ENCODE results near the gene DDA1.
A peak's percentile ranks its signal among the peaks of the same experiment; 100 is the strongest.
"Not testable (repeated sequence)": the region's sequence is repeated elsewhere in the genome, so short reads cannot be mapped to it uniquely, and the experiment has no call there.

The DDA1 gene

DNA sequence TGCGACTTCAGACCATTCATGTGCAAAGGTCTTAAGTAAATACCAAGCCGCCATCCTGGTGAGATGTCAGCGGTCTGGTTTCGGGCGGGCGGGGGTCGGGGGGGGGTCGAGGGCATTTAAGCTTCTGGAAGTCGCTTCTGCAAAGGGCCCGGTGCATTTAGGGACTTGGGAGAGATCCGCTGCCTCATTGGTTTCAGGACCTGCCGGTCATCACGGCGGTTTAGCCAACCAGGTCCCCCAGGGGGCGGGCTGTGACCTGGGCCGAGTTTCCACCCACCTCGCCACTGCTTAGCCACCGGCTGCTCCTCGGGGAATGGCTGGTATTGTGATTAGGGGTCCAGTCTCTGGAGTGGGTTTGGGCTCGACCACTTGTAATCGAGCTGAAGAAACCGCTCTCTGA is 19.9 kb upstream of the DDA1 start:
- no peak for DNase-seq

DNA sequence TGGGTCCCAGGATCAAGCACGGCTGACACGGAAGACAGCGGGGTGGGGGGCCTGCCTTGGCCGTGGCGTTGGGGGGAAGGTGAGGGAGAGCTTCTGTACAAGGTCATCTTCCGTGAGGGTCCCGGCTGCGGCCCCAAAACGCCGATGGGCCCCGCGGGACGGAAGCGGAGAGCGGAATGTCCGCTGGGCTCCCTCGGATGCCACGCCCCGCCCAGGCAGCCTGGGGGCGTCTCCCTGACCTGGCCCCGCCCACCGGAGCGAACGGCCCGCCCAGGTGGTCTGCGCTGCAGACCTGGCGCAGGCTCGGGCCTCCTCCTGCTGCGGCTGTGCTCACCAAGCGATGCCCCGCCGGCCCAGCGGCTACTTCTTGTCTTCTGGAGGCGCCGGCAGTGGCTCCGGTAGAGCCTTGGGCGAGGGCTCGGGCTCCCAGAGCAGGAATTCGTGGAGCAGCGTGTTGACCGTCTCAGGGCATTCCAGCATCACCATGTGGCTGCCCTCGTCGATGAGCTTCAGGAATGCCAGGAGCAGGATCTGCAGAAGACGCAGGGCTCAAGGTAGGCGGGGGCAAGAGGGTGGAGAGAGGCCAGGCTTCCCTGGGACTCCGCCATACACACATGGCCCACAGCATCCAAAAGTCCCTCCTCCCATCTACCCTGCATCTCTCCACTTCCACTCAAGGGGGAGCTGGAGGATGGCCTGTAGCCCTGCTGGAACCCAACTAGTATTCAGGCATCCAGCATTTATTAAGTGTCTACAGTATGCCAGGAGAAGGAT is 16.9 kb upstream of the DDA1 start:
- peak in 1 of 2 donors; percentile 52 for DNase-seq

DNA sequence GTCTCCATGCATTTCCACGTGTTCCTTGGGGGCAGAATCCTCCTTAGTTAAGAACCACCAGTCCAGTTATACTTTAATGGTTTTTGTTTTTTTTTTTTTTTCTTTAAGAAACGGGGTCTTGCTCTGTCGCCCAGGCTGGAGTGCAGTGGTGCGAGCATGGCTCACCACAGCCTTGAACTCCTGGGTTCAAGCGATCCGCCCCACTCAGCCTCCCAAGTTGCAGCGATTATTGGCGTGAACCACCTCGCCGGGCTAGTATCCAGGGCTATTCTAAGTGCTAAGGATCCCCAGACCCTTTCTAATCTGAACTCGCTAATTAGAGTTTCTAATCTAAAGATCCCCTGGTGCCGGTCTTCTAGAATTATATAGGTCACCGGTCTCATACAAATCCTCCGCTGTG is 15.8 kb upstream of the DDA1 start:
- no peak for DNase-seq

DNA sequence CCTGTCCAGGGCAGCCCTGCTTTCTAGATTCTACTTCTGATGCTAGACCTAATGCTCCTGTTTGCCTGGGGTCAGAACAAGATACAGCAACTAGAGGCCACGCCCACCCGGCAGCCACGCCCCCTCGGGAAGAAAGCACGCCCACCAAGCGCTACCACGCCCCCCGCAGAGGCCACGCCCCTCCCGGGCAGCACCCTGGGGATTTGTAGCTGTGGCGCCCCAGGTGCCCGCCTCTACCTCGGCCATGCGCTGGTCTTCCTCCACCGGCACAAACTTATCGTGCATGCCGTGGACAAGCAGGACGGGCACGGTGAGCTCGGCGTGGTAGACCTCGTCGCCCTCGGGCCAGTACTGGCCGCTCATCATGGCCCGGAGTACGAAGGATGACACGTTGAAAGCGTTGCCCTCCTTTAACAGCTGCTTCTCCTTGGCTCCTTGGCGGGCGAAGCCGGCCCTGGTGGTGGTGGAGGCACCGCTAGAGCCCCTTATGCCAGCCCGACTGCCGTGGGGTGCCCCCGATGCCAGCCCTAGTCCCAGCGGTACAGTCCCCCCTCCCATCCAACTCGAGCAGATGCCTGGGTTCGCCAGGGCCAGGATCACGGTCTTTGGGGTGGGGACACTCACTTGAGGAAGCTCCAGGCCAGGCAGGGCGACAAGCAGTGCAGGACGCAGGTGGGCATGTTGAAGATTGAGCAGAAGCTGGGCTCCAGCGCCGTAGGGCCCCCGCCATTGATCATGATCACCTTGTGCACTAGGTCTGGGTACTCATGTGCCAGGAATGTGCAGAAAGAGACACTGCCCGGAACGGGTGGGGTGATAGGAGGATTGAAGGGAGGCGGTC is 15.1 kb upstream of the DDA1 start:
- no peak for DNase-seq

DNA sequence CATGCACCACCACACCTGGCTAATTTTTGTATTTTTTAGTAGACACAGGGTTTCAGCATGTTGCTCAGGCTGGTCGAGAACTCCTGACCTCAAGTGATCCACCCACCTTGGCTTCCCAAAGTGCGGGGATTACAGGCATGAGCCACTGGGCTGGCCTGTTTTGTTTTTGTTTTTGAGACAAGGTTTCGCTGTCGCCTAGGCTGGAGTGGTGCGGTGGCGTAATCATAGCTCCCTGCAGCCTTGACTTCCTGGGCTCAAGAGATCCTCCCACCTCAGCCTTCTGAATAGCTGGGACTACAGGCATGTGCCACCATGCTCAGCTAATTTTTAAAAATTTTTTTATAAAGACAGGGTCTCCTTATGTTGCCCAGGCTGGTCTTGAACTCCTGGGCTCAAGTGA is 13.8 kb upstream of the DDA1 start:
- DNase-seq, result not testable (repeated sequence)

DNA sequence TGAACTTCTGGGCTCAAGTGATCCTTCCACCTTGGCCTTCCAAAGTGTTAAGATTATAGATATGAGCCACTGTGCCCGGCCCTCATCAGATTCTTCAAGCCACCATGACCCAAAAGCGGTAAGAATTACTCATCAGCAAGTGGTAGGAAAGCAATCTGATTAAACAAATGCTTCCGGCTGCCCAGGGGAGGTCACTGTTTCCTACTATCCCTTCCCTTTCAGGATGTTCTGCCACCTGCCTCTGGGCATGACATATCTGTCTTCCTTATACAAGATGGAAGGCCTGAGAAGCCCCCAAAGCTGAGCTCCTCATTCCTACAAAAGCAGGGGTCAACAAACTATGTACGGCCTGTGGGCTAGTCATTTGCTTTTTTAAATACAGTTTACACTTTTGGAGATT is 13.1 kb upstream of the DDA1 start:
- DNase-seq, result no peak

DNA sequence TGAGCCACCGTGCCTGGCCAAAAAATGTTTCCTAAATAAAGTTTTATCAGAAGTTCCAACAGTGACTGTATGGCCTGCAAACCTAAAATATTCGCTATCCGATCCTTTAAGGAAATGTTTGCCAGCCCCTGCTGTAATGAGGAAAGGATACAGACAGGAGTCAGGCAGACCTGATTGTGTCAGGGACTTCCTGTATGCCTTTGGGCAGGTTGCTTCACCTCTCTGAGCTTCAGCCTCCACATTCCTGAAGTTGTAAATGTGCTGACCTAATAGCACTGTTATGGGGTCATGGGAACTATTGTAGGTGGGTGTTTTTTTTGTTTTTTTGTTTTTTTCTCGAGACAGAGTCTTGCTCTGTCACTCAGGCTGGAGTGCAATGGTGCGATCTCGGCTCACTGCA is 12.4 kb upstream of the DDA1 start:
- DNase-seq, result no peak

DNA sequence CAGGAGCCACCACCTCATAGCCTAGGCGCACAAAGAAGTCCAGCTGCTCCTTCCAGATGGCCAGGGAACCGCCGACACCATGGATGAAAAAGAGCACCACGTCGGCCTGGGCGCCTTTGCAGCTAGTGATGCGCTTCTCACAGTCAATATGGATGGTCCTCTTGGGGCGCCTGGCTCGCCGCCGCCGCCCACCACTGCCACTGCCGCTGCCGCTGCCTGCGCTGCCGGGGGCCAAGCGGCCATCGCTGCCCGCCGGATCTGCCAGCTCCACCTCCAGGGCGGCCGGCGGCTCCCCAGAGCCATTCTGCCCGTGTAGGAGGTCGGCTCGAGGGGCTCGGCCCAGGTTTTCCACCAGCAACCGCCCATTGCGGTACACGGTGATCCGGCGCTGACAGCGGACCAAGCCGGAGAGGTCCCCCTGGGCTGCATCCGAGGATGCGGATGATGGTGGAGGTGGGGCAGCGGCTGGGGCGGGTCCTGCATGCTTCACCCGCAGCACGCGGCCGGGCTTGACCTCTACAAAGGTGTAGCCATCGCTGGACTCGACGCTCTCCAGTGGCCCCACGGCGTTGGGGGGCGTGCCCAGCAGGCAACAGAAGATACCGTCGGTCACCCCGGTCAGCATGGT is 8.3 kb upstream of the DDA1 start:
- DNase-seq, result no peak

DNA sequence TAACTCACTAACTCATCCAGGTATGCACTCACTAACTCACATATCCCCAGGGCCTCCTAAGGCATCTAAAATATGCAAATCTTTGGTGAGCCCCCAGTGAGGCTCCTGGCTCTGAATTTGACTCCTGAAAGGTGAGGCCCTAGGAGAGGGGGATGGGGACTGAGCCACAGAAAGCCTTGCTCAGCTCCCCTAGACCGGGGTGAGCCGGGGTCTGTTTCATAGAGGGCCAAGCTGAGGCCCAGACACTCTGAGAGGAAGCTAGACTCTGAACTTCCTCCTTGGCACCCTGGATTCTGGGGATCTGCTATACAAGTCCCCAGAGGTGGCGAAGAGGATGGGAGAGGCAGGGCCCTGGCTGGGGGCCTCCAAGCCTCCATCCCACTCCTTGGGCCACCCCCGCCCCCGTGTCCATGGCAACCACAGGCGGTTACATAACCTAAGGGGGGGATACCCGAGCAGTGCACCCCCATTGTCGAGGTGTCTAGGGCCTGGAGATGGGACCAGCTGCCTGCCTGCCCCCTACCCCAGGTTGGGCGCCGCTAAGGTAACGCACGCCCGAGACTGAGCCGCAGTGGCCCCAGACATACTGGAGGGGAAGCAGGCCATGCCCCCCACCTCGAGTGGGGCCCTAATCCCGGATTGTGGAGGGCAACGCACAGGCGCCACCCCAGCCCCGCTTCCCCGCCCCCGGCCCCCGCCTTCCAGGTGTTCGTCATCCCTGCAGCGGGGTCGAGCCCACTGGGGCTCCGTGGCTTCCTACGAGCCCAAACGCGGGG is 6.8 kb upstream of the DDA1 start:
- peak in 1 of 2 donors; percentile 21 for DNase-seq

DNA sequence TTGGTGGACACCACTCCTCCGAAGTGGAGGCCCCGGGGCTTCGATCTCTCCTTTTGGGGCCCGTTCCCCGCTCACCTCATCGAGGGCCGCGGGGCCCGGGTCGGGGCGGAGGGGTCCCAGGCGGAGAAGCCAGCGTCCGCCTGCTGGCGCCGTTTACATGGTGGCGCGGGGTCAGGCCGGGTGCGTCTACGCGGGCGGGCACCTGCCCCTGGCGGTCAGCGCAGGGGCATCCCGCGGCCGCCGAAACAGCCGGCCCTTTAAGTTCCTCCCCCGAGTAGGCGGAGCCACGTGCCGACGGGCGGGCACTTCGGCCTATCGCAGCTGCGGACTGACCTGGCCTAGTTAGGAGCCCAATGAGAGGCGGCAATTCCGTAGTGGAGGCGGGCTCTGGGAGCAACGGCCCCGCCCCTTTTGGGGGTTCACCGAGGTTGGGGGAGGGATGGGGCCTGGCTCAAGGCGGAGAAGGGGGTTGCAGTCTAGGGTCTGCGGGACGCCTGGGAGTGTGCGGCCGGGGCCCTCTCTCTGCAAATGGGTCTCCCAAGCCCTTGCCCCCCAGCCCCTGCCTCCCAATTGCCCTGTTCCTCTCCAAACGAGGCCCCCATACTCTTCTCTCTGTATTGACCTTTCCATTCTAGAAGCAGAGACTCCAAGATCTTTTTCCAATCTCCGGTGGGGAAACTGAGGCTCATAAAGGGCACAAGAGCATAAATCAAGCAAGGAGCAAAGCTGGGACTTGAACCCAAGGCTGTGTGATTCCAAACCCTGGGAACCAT is 6.0 kb upstream of the DDA1 start, which contains the start of gene ABHD8:
TSS of gene ABHD8 (minus strand) at position 259 of the 773 bp plus-strand sequence. CDS start 1,809 bp downstream, outside the sequence.
- DNase-seq, result peak; percentile 79 to 81

DNA sequence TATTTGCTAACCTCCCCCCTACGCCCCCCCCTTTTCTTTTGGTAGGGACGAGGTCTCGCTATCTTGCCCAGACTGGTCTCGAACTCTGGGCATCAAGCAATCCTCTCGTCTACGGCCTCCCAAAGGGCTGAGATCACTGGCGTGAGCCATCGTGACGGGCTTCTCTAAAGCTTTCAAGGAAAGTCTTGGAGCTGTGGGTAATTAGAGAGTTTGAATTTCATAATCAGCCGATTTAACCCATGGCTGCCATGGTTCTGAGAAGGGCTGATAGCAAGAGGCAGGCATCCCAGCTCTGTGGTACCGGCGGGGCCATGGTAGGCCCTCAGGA is 5.5 kb upstream of the DDA1 start:
- no peak for DNase-seq

DNA sequence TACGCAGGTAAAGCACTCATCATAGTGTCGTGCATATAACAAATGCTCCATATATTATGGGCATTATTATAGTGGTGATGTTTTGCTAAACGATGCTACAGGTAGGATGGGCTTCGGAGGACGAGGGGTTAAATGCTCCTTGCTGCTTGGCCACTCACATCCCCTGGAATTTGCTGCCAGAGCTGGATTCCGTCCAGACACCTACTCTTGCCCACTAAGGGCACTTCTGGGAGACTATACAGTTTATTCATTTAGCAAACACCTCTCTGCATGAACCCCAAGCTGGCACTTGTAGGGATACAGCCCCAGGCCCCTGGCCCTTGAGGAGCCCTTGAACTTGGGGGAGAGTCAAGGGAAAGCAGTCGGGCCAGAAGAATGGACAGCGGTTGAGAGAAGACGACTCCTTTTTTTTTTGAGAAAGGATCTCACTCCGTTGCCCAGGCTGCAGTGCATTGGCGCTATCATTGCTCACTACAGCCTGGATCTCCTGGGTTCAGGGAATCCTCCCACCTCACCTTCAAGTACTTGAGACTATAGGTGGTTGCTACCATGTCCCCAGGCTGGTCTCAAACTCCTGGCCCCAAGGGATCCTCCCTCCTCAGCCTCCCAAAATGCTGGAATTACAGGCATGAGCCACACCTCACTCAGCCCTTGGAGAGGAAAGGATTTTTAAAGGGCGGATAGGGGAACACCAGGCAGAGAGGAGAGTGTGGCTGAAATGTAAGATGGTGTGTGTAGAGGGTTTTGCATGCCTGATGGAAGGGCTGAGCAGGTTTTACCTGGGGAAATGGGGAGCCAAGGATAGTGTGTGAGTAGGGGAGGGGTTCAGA is 4.8 kb upstream of the DDA1 start:
- no peak for DNase-seq

DNA sequence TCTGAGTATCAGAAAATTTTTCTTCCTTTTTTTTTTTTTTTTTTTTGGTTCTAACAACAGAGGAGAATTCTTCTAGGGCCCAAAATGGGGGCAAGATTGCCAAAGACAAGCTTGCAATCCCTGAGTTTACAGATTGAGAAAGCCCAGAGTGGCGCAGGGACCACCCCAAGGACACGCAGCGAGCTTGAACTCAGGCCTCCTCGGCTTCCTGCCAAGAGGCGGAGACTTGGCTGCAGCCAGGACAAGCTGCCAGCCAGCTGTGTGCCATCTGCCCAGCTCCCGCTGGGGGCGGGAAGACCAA is 4.2 kb upstream of the DDA1 start:
- DNase-seq, result no peak

DNA sequence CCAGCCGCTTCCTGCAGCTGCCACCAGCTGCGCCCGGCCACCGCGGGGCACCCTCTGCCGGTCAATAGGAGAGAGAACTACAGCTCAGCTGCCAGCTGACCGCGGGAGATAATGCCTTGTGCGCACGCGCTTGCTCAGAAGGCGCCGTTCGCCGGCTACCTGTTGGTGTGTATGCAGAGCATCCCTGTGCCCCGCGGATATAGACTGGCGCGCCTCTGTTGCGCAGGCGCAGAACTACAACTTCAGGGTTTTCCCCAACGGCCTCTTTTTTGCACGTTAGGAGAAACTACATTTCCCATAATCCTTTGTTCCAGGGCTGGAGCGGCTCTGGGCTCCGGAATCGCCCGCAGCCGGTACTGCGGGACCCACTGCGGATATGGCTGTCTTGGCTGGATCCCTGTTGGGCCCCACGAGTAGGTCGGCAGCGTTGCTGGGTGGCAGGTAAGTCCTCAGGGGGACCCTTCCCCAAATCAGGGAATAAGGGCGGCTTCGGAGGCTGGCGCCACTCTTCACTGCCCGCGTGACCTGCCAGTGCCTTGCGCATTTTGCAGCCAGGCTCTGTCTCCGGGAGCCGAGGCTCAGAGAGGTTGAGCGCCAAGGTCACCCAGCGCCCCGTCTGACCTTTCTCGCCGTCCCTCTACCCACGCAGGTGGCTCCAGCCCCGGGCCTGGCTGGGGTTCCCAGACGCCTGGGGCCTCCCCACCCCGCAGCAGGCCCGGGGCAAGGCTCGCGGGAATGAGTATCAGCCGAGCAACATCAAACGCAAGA is 3.7 kb upstream of the DDA1 start, which contains the start of gene MRPL34:
TSS of gene MRPL34 (plus strand) at position 356 of the 768 bp plus-strand sequence. CDS start at position 377, 21 bp downstream.
- DNase-seq, result peak; percentile 94

DNA sequence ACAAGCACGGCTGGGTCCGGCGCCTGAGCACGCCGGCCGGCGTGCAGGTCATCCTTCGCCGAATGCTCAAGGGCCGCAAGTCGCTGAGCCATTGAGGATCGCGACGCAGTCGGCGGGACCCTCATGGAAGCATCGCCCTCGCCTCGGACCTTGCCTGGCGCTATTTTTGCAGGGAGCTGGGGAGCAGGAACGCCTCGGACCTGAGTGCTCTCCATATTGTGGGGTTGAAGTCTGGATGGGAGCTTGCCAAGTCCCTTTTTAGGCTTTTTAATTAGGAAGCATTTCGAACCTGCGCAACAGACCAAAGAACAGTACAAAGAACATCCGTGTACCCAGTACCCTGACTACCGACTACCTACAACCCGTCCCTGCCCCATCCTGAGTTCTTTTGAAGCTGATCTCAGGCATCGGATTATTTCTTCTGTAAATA is 3.1 kb upstream of the DDA1 start:
- no peak for DNase-seq

DNA sequence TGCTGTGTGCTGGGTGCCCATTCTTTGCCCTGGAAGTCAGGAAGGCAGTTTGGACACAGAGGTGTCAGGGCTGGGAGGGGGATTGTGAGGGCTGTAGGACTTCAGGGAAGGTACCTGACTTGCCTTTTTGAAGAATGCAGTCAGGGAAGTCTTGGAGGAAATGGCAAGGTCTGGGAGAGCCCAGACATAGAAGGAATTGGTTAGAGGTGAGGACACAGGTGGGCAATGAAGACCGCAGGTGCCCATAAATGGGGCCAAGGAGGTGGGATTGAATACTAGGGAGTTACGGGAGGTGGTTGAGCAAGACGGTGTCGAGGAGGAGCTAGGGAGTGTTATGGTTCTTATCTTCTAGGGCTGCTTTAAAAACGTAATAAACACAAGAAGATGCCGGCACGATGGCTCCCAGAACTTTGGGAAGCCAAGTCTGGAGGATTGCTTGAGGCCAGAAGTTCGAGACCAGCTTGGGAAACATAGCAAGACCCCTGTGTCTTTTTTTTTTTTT is 1.4 kb upstream of the DDA1 start:
- DNase-seq, result no peak

DNA sequence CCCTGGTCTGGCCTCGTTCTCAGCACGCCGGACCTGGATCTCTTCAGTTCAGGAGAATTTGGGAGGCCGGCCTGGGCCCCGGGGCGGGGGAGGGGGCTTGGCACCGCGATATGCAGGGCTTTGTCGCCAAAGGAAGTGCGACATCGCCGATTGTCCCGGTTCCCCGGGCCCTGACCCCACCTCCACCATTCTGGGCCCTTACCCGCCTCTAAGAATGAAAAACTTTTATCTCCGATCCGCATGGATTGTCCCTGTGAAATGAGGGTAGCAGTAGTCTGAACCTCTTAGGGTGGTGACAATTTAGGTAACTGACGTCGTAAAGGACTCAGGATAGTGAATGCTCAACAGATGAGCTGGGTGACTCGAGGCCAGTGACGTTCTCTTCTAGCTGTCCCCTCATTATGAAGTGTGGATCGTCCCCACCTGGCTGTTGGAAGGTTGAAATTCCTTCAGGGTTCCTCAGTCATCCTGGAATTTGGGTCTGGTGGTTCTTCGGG is 650 bp downstream of the DDA1 start:
- DNase-seq, result no peak

DNA sequence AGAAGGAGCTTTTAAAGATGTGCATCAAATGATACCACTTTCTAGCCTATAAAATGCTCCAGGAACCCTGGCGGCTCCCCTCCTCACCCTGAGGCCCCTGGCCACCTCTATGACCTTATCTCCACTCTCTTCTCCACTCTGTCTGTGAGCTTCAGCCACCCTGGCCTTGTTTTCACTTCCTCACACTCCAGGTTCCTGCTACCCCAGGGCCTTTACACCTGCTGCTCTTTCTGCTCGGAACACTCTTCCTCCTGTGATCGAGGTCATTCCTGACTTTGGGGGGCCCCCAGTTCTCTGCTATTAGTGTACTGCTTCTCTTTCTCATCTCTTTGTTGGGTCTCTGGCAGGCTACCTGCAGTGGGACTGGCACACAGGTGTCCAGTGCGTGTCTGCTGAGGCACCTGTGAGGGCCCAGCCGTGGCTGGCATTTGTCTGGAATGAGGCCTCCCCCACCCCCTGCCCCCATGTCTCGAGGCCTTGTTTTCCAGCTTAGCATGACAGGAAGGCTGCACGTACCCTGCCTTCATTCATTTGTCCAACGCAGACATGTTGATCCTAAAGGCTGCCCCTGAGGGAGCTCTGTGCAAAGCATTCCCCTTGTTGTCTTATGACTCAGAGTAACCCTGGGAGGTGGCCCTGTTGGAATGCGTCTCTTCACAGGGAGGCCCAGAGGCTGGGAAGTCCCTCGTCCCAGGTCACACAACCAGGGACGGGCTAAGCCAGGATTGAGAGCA is 2.3 kb downstream of the DDA1 start:
- no peak for DNase-seq

Measured in hippocampal formation (tissue), 2 donors.